CD4-positive, alpha-beta T cell treated with Interleukin-4 for 4 hours (primary cell): ENCODE results near the gene PLXNB1.

ENCODE experiments used
- DNase-seq: peaks from one replicate; pipeline ENCODE4 v3.0.0-alpha.2; 2020

The PLXNB1 gene

GRCh38 chr3:48416546-48416945 is 13.3 kb downstream of the PLXNB1 start:
- DNase-seq: no peak

- DNase-seq: no peak
Measured at GRCh38 chr3:48416091-48416505, 13.8 kb downstream of the PLXNB1 start.

GRCh38 chr3:48415251-48415953 is 14.5 kb downstream of the PLXNB1 start:
- DNase-seq: no peak

- no peak for DNase-seq
Measured at GRCh38 chr3:48414376-48415250, 15.3 kb downstream of the PLXNB1 start.

GRCh38 chr3:48413611-48414010 is 16.3 kb downstream of the PLXNB1 start:
- no peak for DNase-seq

GRCh38 chr3:48413086-48413485 is 16.8 kb downstream of the PLXNB1 start:
- no peak for DNase-seq

- no peak for DNase-seq
Measured at GRCh38 chr3:48412375-48413001, 17.4 kb downstream of the PLXNB1 start.

- DNase-seq: no peak
Measured at GRCh38 chr3:48411606-48412374, 18.1 kb downstream of the PLXNB1 start.

- no peak for DNase-seq
Measured at GRCh38 chr3:48411041-48411588, 18.8 kb downstream of the PLXNB1 start.

- DNase-seq: no peak
Measured at GRCh38 chr3:48410205-48411040, 19.5 kb downstream of the PLXNB1 start.

GRCh38 chr3:48409291-48410201 is 20.3 kb downstream of the PLXNB1 start:
- no peak for DNase-seq

- no peak for DNase-seq
Measured at GRCh38 chr3:48408823-48409281, 21.0 kb downstream of the PLXNB1 start.

- DNase-seq: no peak
Measured at GRCh38 chr3:48407542-48408099, 22.3 kb downstream of the PLXNB1 start.

- no peak for DNase-seq
Measured at GRCh38 chr3:48406443-48407431, 23.1 kb downstream of the PLXNB1 start.

GRCh38 chr3:48405971-48406370 is 23.9 kb downstream of the PLXNB1 start:
- no peak for DNase-seq

GRCh38 chr3:48405343-48405881 is 24.5 kb downstream of the PLXNB1 start:
- DNase-seq: no peak

GRCh38 chr3:48404440-48405342 is 25.2 kb downstream of the PLXNB1 start:
- no peak for DNase-seq
